ENCODE measurements around the gene EEF1B2. TPM values are rescaled to one million over a fixed set of nuclear protein-coding genes. Genes with fewer than 3 reads are reported as not detected.

The EEF1B2 gene
- polyA plus RNA-seq, 3 donors = 679 to 734 (median 707) TPM

GRCh38 chr2:206211657-206212255 is 52.1 kb downstream of the EEF1B2 start:
- DNase-seq (ENCODE audit: low read depth in 3 of 3, low spot score in 2 of 3) = no peak

Other genes starting within 250 kb of the EEF1B2 start
- 10 to 100 TPM in 1 of 3 donors, 1 to 10 TPM in 2; 9.0 to 10.0 (median 9.1) TPM for gene INO80D, start 73.7 kb upstream of the EEF1B2 start, polyA plus RNA-seq (ENCODE audit: insufficient read length in 3 of 3)
- gene NDUFS1, start 451 bp upstream of the EEF1B2 start, polyA plus RNA-seq (ENCODE audit: insufficient read length in 3 of 3) = 10 to 100 TPM; 79.7 to 88.0 (median 80.7) TPM
- gene ZDBF2, start 114.8 kb downstream of the EEF1B2 start, polyA plus RNA-seq (ENCODE audit: insufficient read length in 3 of 3) = 10 to 100 TPM; 10.5 to 12.3 (median 10.5) TPM